Esophagus mucosa (tissue), 1 donor: ENCODE results near the gene KDM4C. TPM values are rescaled to one million over a fixed set of nuclear protein-coding genes. Genes with fewer than 3 reads are reported as not detected.

Source experiments
- ATAC-seq: fragments of 200-7000 bp; cut with Tn5 transposase; one replicate; pipeline ENCODE4 v1.9.1; 2020
- total RNA-seq: library from RNA; stranded (reverse); gene quantifications from one replicate; pipeline ENCODE4 v1.2.4, GENCODE V29; 2023
- donor health status: DM: yes; HTN: yes; CAD: no.

The KDM4C gene
- total RNA-seq, 1 donor from 2014 or later: 19.2 TPM

GRCh38 chr9:6907772-6908381, 150.1 kb downstream of the KDM4C start:
- no peak for ATAC-seq

- ATAC-seq: no peak
Measured at GRCh38 chr9:6909181-6909580, 151.4 kb downstream of the KDM4C start.

- no peak for ATAC-seq
Measured at GRCh38 chr9:6910032-6910431, 152.3 kb downstream of the KDM4C start.

- no peak for ATAC-seq
Measured at GRCh38 chr9:6910497-6910896, 152.7 kb downstream of the KDM4C start.

GRCh38 chr9:6911901-6912638, 154.3 kb downstream of the KDM4C start:
- no peak for ATAC-seq

GRCh38 chr9:6915635-6916034, 157.9 kb downstream of the KDM4C start:
- ATAC-seq: no peak

GRCh38 chr9:6917162-6917561, 159.4 kb downstream of the KDM4C start:
- no peak for ATAC-seq

- ATAC-seq: no peak
Measured at GRCh38 chr9:6920041-6920440, 162.3 kb downstream of the KDM4C start.

- no peak for ATAC-seq
Measured at GRCh38 chr9:6921315-6921714, 163.5 kb downstream of the KDM4C start.

- no peak for ATAC-seq
Measured at GRCh38 chr9:6922124-6922676, 164.4 kb downstream of the KDM4C start.

GRCh38 chr9:6922680-6923079, 164.9 kb downstream of the KDM4C start:
- no peak for ATAC-seq

- no peak for ATAC-seq
Measured at GRCh38 chr9:6923086-6923485, 165.3 kb downstream of the KDM4C start.

- ATAC-seq: no peak
Measured at GRCh38 chr9:6924149-6924548, 166.4 kb downstream of the KDM4C start.

- no peak for ATAC-seq
Measured at GRCh38 chr9:6924988-6925563, 167.3 kb downstream of the KDM4C start.

- ATAC-seq: no peak
Measured at GRCh38 chr9:6925836-6926235, 168.1 kb downstream of the KDM4C start.

GRCh38 chr9:6926436-6926835, 168.7 kb downstream of the KDM4C start:
- ATAC-seq: no peak

GRCh38 chr9:6927838-6928237, 170.1 kb downstream of the KDM4C start:
- no peak for ATAC-seq

- no peak for ATAC-seq
Measured at GRCh38 chr9:6928863-6929262, 171.1 kb downstream of the KDM4C start.

- ATAC-seq: no peak
Measured at GRCh38 chr9:6929441-6930215, 171.9 kb downstream of the KDM4C start.

GRCh38 chr9:6930827-6931226, 173.1 kb downstream of the KDM4C start:
- ATAC-seq: no peak

GRCh38 chr9:6931913-6932312, 174.1 kb downstream of the KDM4C start:
- ATAC-seq: peak; percentile 81

- no peak for ATAC-seq
Measured at GRCh38 chr9:6936103-6936502, 178.3 kb downstream of the KDM4C start.

- ATAC-seq: no peak
Measured at GRCh38 chr9:6937209-6937608, 179.4 kb downstream of the KDM4C start.
